GM19324 (cell line): ENCODE measurements around the gene STK35.

Source experiments
- ATAC-seq: cut with Tn5 transposase; IDR thresholded peaks from one replicate; pipeline ENCODE4 v1.9.1; 2021; ENCODE audit warnings: mild to moderate bottlenecking, moderate library complexity; ENCODE audit not compliant: unreplicated experiment, low FRiP score

STK35 gene

DNA sequence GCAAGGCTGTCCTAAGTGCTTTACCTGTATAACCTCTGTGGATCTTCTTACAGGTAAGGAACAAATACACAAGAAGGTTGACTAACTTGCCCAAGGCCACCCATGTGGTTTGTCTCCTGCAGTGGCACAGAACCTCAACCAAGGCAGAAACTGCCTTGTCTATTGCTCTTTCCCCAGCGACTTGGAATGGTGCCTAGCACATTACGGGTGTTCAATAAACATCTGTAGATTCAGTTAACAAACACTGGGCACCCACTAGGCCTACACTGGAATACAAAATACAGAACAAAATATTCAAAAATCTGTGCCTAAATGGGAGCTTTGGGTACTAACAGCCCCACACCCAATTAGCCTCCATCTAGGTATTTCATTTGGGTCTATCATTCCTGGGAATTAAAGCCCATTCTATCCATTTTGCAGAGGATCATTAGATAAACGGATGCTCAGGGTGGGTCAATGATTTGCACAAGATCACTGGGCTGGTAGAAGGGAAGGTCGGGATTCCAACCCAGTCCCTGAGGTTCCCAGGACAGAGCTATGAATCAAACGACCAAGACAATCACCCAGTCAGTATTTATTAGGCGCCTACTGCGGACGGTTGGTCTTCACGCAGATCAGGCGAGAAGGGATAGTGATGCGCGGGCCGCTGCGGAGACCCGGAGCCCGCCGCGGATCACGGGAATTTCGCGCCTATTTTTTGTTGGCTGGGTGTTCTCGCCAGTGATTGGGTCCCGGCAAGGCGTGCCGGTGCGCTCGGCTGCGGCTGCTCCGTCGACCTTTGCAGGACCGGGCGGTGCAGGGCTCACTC is at the start of gene STK35:
Gene STK35 (plus strand): TSS at position 771 of the 808 bp plus-strand sequence. CDS start 55 bp downstream, outside the sequence.
- peak; percentile 40 for ATAC-seq

GRCh38 chr20:2051946-2052345 is 49.7 kb upstream of the STK35 start:
- ATAC-seq = no peak

- ATAC-seq = no peak
Observed at GRCh38 chr20:2052741-2053140, 48.9 kb upstream of the STK35 start.

DNA sequence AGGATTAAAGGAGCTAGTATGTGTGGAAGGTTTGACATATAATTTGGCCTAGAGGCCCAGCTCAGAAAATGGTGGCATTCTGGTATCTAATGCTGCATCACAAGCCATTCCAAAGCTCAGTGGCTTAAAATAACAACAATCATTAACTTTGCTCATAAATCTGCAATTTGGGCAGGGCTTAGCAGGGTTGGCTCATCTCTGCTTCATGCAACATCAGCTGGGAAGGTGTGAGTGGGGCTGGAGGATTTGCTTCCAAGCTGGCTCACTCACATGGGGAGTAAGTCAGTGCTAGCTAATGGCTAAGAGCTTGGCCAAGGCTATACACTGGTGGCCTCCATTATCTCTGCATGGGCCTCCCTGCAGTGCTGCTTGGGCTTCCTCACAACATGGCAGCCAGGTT is 48.0 kb upstream of the STK35 start:
- ATAC-seq = no peak

DNA sequence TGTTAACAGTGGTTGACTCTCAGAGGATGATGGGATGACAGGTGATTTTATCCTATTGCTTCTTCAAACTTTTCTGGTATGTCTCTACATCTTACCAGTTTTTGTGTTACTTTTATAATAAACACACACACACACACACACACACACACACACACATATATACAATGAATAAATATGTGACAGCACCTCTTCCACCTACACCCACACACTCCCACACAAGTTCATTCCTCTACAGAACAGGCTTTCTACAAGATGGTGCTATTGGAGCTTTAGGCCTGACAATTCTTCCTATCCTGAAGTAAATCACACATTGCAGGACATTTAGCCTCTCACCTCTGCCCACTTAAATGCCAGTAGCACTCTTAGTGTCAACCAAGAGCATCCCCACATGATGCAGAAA is 46.7 kb upstream of the STK35 start:
- ATAC-seq = no peak

- ATAC-seq = no peak
Observed at GRCh38 chr20:2059411-2059810, 42.2 kb upstream of the STK35 start.

- no peak for ATAC-seq
Observed at GRCh38 chr20:2065099-2065498, 36.5 kb upstream of the STK35 start.

DNA sequence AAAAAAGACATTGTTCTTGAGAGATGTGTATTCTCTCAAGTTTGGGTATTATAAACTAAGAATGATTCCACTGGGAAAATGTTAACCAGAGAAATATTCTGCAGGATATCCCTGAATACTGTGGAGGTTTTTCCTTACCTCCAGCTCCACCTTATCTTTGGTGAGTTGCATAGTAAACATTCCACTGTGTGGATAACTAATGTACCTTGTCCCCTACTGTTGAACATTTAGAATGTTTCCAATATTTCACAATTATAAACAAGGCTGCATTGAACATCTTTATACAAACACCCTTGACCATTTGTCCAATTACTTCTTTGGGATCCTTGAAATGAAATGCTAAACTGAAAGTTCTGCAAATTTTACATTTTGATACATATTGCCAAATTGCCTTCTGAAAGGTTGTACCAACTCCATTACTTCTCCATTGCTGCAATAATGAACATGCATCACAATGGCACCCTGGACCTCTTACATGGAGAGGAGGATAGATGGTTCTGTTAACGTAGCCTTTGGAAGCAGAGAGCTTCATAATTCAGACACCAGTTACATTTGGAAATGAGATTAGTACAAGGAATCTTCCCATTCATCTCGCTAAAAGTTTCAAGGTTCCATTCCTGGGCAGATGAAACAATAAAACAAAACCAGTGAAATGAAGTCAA is 35.0 kb upstream of the STK35 start:
- no peak for ATAC-seq

- no peak for ATAC-seq
Observed at GRCh38 chr20:2080532-2081224, 20.9 kb upstream of the STK35 start.

DNA sequence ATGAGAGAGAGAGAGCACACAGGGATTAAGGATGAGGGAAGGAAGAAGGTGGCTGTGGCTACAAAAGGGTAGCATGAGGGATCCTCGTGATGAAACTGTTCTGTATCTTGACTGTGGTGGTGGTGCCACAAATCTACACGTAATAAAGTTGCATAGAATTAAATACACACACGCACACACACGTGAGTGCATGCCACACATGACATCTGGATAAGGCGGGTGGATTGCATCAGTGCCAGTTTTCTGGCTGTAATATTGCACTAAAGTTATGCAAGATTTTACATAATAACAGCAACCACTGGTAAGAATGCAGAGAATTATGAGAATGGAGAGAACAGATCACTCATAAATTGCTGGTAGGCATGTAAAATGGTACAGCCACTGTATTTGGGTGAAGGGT is 16.9 kb upstream of the STK35 start:
- ATAC-seq = no peak

DNA sequence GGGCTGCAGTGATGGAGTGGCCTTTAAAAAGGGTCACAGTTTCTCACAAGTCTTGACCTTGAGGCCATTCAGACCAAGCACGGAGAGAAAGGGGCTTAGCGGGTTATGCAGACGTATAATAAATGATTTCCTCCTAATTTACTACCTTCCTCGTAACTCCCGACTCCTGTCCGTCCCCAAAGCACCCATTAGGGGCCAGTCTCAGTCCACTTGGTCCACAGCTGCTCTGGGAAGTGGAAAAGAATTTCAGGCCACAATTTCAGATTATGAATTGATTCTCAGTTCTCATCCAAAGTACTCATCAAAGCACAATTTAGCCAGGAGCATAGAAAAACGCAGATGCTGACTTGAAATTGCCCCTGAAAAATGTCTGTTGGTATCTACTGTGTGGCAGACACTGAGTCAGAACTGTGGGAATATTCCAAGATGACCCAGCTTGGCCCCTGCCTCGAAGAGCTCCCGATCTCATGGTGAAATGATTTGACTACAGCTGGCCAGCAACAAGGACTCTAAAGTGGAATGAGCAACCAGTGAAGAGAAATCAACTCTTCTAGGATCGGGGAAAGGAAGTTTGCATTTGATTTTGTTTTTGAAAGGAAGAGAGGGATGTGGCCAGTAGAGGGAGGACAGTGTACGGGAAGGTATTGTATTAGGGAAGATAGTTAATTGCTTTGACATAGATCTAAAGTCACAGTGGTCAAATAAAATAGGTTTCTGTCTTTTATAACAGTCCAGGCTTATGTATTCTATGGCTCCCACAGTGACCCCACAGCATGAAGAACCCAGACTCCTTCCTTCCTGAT is 15.2 kb upstream of the STK35 start:
- no peak for ATAC-seq

DNA sequence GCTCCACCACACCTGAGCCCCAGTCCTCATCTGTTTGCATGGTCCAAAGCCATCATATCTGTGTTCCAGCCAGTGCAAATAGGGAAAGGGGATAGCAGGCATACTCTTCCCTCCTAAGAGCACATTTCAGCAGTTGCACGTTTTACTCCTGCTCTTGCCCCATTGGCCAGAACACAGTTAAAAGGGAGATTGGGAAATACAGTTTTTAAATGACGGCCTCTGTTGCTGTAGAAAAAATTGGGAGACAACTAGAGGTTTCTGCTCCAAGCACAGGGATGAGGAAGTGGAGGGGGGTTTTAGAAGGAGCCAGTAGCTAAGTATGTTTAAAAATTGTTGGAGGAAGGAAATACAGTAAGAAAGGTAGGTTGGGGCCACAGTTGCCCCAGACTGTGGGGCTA is 14.6 kb upstream of the STK35 start:
- ATAC-seq = no peak

GRCh38 chr20:2088891-2089290 is 12.7 kb upstream of the STK35 start:
- no peak for ATAC-seq

- ATAC-seq = no peak
Observed at GRCh38 chr20:2089447-2089846, 12.2 kb upstream of the STK35 start.

DNA sequence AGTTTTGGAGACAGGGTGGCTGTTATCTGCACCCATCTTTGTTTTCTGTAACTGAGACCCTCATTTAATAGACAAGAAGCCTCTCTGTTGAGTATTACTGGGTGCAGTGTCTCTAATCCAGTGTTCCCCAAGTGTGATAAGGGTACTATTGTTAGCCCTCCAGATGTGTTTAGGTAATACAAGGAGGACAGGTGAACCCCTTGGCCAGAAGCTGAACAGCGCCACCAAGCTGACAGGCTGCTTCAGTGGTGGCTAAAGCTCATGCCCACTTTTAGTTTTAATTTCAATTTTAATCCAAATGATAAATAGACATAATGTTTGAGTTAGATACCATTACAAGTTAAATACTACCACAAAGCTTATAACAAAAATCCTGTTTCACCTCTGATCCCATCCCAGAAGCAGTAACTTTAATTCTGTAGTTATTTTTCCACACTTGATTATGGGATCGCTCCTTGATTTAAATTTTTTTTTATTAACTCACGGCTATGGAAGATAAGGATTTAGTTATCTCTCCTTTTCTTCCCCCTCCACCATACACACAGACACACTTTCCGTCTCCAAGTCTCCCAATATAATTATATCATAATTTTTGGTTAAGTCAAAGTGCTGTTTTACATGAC is 8.4 kb upstream of the STK35 start:
- no peak for ATAC-seq

DNA sequence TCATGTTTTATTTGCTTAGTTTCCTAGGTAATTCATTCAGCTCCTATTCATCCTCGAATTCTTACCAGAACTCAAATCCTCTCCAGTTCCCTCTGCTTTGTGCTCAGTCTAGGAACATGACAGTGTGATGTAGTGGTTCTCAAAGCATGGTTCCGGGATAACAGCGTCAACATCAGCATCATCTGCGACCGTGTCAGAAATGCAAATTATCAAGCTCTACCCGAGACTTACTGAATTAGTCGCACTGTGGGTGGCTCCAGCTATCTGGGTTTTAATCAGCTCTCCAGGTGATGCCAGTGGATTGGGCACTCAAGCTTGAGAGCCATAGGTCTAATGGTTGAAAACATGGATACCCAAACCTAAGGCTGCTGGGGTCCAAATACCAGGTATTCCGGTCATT is 7.7 kb upstream of the STK35 start:
- no peak for ATAC-seq

GRCh38 chr20:2101865-2102584 is 398 bp downstream of the STK35 start:
- peak; percentile 76 for ATAC-seq

- ATAC-seq = peak; percentile 74
Observed at GRCh38 chr20:2102585-2103460, 1.2 kb downstream of the STK35 start.
